ENCODE data around the gene STX8. TPM values are rescaled to one million over a fixed set of nuclear protein-coding genes. Genes with fewer than 3 reads are reported as not detected.

Gene STX8
- total RNA-seq, 120 experiments from 2014 or later = 42.0 to 101 (median 65.2) TPM

Other genes with a start within 250 kb of the STX8 start
- 10 to 100 TPM in 2 of 120 experiments, 1 to 10 TPM in 118; 1.9 to 11.5 (median 5.3) TPM for gene CFAP52, start 822 bp upstream of the STX8 start, total RNA-seq
- 10 to 100 TPM in 86 of 120 experiments, 1 to 10 TPM in 34; 4.8 to 20.5 (median 11.6) TPM for gene USP43, start 69.7 kb upstream of the STX8 start, total RNA-seq
- 1 to 10 TPM in 39 of 120 experiments, under 1 TPM in 32, not detected in 49; 0.45 to 3.7 (median 1.0) TPM for gene DHRS7C, start 215.8 kb upstream of the STX8 start, total RNA-seq
- under 1 TPM in 4 of 120 experiments, not detected in 116; 0.61 to 0.74 (median 0.67) TPM for gene GSG1L2, start 246.3 kb upstream of the STX8 start, total RNA-seq